Smooth muscle cell (in vitro differentiated cells): ENCODE data around the gene MPRIP. TPM values are rescaled to one million over a fixed set of nuclear protein-coding genes. Genes with fewer than 3 reads are reported as not detected.

Source experiments
- DNase-seq: peaks from one replicate; lab custom pipeline; 2025; ENCODE audit not compliant: unreplicated experiment; lab: John Stamatoyannopoulos, UW
- H2AFZ ChIP-seq: fragments of 200-600 bp; sonication (generic); 2 replicates; pipeline ENCODE4 v1.6.0; 2016; ENCODE audit warnings: antibody characterized with exemption, low read depth, mild to moderate bottlenecking
- H3F3A ChIP-seq: fragments of 200-600 bp; sonication (generic); 2 replicates; pipeline ENCODE4 v1.6.0; 2017; ENCODE audit warnings: antibody characterized with exemption, low read depth
- H3K27ac ChIP-seq: fragments of 200-600 bp; sonication (generic); 2 replicates; pipeline ENCODE4 v1.5.1; 2016; ENCODE audit warnings: low read depth, mild to moderate bottlenecking
- H3K27me3 ChIP-seq: fragments of 200-600 bp; sonication (generic); 2 replicates; pipeline ENCODE4 v1.6.1; 2016; ENCODE audit warnings: low read depth, mild to moderate bottlenecking
- H3K36me3 ChIP-seq: fragments of 200-600 bp; sonication (generic); 2 replicates; pipeline ENCODE4 v1.5.1; 2016; ENCODE audit warnings: low read depth
- H3K4me1 ChIP-seq: fragments of 200-600 bp; sonication (generic); 2 replicates; pipeline ENCODE4 v1.5.1; 2016; ENCODE audit warnings: low read depth
- H3K4me2 ChIP-seq: fragments of 200-600 bp; sonication (generic); 2 replicates; pipeline ENCODE4 v1.6.0; 2016; ENCODE audit warnings: mild to moderate bottlenecking
- H3K4me3 ChIP-seq: fragments of 200-600 bp; sonication (generic); 2 replicates; pipeline ENCODE4 v1.5.1; 2016; ENCODE audit warnings: mild to moderate bottlenecking
- H3K79me2 ChIP-seq: fragments of 200-600 bp; sonication (generic); 2 replicates; pipeline ENCODE4 v1.6.0; 2016; ENCODE audit warnings: low read depth, mild to moderate bottlenecking
- H3K9ac ChIP-seq: fragments of 200-600 bp; sonication (generic); 2 replicates; pipeline ENCODE4 v1.6.0; 2016; ENCODE audit warnings: low read depth
- H3K9me3 ChIP-seq: fragments of 200-600 bp; sonication (generic); replicated peaks from 2 replicates; pipeline ENCODE4 v1.5.1; 2016; ENCODE audit warnings: low read depth
- H4K20me1 ChIP-seq: fragments of 200-600 bp; sonication (generic); 2 replicates; pipeline ENCODE4 v1.6.0; 2016; ENCODE audit warnings: low read depth
- CTCF ChIP-seq: fragments of 200-600 bp; sonication (generic); IDR thresholded peaks from 2 replicates; pipeline ENCODE4 v1.5.1; 2017; ENCODE audit warnings: borderline replicate concordance, mild to moderate bottlenecking, antibody characterized with exemption; ENCODE audit not compliant: insufficient read depth, poor library complexity, severe bottlenecking
- WGBS: methylation state at CpG from one replicate; pipeline ENCODE4 v1.1.7; 2016; ENCODE audit warnings: low lambda C conversion rate; 5-methylcytosine and 5-hydroxymethylcytosine counted together
- polyA plus RNA-seq: library from polyadenylated mRNA; unstranded; fragments of >200 nt; fragmentation: Nextera tagmentation; extraction: Ambion mirVana; gene quantifications from 2 replicates; pipeline ENCODE4 v1.2.1, GENCODE V29; 2016
- total RNA-seq: library from RNA; depleted of rRNA; stranded (reverse); fragments of >200 nt; gene quantifications from 2 replicates; pipeline ENCODE4 v1.2.3, GENCODE V29; 2014

Gene MPRIP
- total and polyA plus RNA-seq, 2 experiments from 2014 or later = 58.8 to 69.3 TPM

- no peak overlapping the region for H3K27ac ChIP-seq
- no peaks in the 10 kb centered on the region for H3K9me3 ChIP-seq
- no peak for DNase-seq
- TF ChIP-seq CTCF = no peak
- H3F3A ChIP-seq = no peaks in the 10 kb centered on the region
- no peak overlapping the region for H3K4me2 ChIP-seq
- H3K79me2 ChIP-seq = no peaks in the 10 kb centered on the region
- H3K4me3 ChIP-seq = no peak overlapping the region
- no peaks in the 10 kb centered on the region for H4K20me1 ChIP-seq
- no peaks in the 10 kb centered on the region for H3K4me1 ChIP-seq
- no peak overlapping the region for H2AFZ ChIP-seq
- 96% methylated on average over 12 of the region's 12 CpGs for WGBS
- H3K9ac ChIP-seq = no peak overlapping the region
- no peaks in the 10 kb centered on the region for H3K36me3 ChIP-seq
- no peaks in the 10 kb centered on the region for H3K27me3 ChIP-seq
These were observed 134.9 kb downstream of the MPRIP start for GRCh38 chr17:17177176-17177575.

GRCh38 chr17:17179371-17179827, 137.1 kb downstream of the MPRIP start:
- no peak overlapping the region for H3K4me3 ChIP-seq
- H3K9me3 ChIP-seq = no peaks in the 10 kb centered on the region
- no peaks in the 10 kb centered on the region for H3F3A ChIP-seq
- H3K27me3 ChIP-seq = no peaks in the 10 kb centered on the region
- H3K36me3 ChIP-seq = no peaks in the 10 kb centered on the region
- 100% methylated on average over 2 of the region's 2 CpGs for WGBS
- no peak for DNase-seq
- H3K4me1 ChIP-seq = no peaks in the 10 kb centered on the region
- H2AFZ ChIP-seq = no peak overlapping the region
- H4K20me1 ChIP-seq = no peaks in the 10 kb centered on the region
- no peak overlapping the region for H3K27ac ChIP-seq
- H3K79me2 ChIP-seq = no peaks in the 10 kb centered on the region
- TF ChIP-seq CTCF = no peak
- H3K4me2 ChIP-seq = no peak overlapping the region
- no peak overlapping the region for H3K9ac ChIP-seq

GRCh38 chr17:17180141-17180603, 137.9 kb downstream of the MPRIP start:
- Histone ChIP-seq H3K27me3 (no peaks in the 10 kb centered on the region), H3K36me3 (no peaks in the 10 kb centered on the region), H3K9me3 (no peaks in the 10 kb centered on the region)

More at GRCh38 chr17:17180141-17180603, 137.9 kb downstream of the MPRIP start:
- no peak overlapping the region for H2AFZ ChIP-seq
- H3K4me2 ChIP-seq = no peak overlapping the region
- H3K27ac ChIP-seq = no peak overlapping the region
- DNase-seq = no peak
- H3K9ac ChIP-seq = no peak overlapping the region
- H3F3A ChIP-seq = no peaks in the 10 kb centered on the region
- no peak overlapping the region for H3K4me3 ChIP-seq
- H4K20me1 ChIP-seq = no peaks in the 10 kb centered on the region
- no peaks in the 10 kb centered on the region for H3K4me1 ChIP-seq
- no peaks in the 10 kb centered on the region for H3K79me2 ChIP-seq
- TF ChIP-seq CTCF = no peak
- 96% methylated on average over 9 of the region's 9 CpGs for WGBS
